Large intestine (tissue), 3 donors: ENCODE data around the gene SARS1. TPM values are rescaled to one million over a fixed set of nuclear protein-coding genes. Genes with fewer than 3 reads are reported as not detected.
"Not testable (repeated sequence)": the region's sequence is repeated elsewhere in the genome, so short reads cannot be mapped to it uniquely, and the experiment has no call there.

Experiments
- DNase-seq, 2 donors: peaks; one replicate each; pipeline versions ENCODE4 v3.0.0 to v3.0.0-alpha.2; 2013
- H3K27ac ChIP-seq: one replicate; pipeline ENCODE4 v1.5.1; 2013; ENCODE audit warnings: low read length
- H3K27me3 ChIP-seq: 2 replicates; pipeline ENCODE4 v1.6.1; 2013; ENCODE audit warnings: low read length; ENCODE audit not compliant: control insufficient read depth, insufficient read depth
- H3K36me3 ChIP-seq: 2 replicates; pipeline ENCODE4 v1.6.1; 2013; ENCODE audit warnings: low read length; ENCODE audit not compliant: control insufficient read depth, insufficient read depth
- H3K4me1 ChIP-seq: one replicate; pipeline ENCODE4 v1.6.1; 2013; ENCODE audit warnings: low read length; ENCODE audit not compliant: control insufficient read depth, insufficient read depth
- H3K4me3 ChIP-seq: one replicate; pipeline ENCODE4 v1.5.1; 2013; ENCODE audit warnings: low read length
- H3K9me3 ChIP-seq: one replicate; pipeline ENCODE4 v1.6.1; 2013; ENCODE audit warnings: mild to moderate bottlenecking, low read depth, low read length, moderate library complexity; ENCODE audit not compliant: control insufficient read depth
- WGBS: methylation state at CpG from one replicate; pipeline ENCODE4 v1.1.5; 2013; ENCODE audit warnings: low lambda C conversion rate; ENCODE audit not compliant: insufficient coverage; 5-methylcytosine and 5-hydroxymethylcytosine counted together
- polyA plus RNA-seq: library from polyadenylated mRNA; unstranded; fragments of 120-200 nt; gene quantifications from one replicate; pipeline ENCODE4 v1.2.1, GENCODE V29; 2013

The SARS1 gene
- polyA plus RNA-seq, 1 donor = 112 TPM

GRCh38 chr1:109207467-109208103 lies 6.1 kb upstream of the SARS1 start:
- 100% methylated on average over 3 of the region's 7 CpGs for WGBS
- H3K9me3 ChIP-seq = no peaks in the 10 kb centered on the region
- H3K4me3 ChIP-seq = no peak overlapping the region
- H3K27ac ChIP-seq = no peak overlapping the region
- no peak for DNase-seq
- H3K36me3 ChIP-seq = peaks cover 5% of the 10 kb centered on the region
- no peaks in the 10 kb centered on the region for H3K4me1 ChIP-seq
- H3K27me3 ChIP-seq = no peaks in the 10 kb centered on the region

GRCh38 chr1:109208394-109208793 lies 5.3 kb upstream of the SARS1 start:
- Histone ChIP-seq H3K27ac (no peak overlapping the region), H3K9me3 (no peaks in the 10 kb centered on the region), H3K4me3 (no peak overlapping the region), H3K4me1 (peaks cover 3% of the 10 kb centered on the region), H3K36me3 (no peaks in the 10 kb centered on the region), H3K27me3 (no peaks in the 10 kb centered on the region)
- no peak for DNase-seq
- WGBS = 60% methylated on average over 1 of the region's 7 CpGs

- H3K27ac ChIP-seq = no peak overlapping the region
- peaks cover 4% of the 10 kb centered on the region for H3K4me1 ChIP-seq
- no peaks in the 10 kb centered on the region for H3K36me3 ChIP-seq
- no peaks in the 10 kb centered on the region for H3K27me3 ChIP-seq
- peak in 1 of 2 donors; percentile 22 for DNase-seq
- WGBS = 100% methylated on average over 1 of the region's 9 CpGs
- H3K9me3 ChIP-seq = no peaks in the 10 kb centered on the region
- no peak overlapping the region for H3K4me3 ChIP-seq
Measured at GRCh38 chr1:109208836-109209463, 4.8 kb upstream of the SARS1 start.

GRCh38 chr1:109210058-109210457 lies 3.7 kb upstream of the SARS1 start:
- H3K4me3 ChIP-seq = no peak overlapping the region
- no CpG with 5 or more reads among the region's 8 CpGs for WGBS
- H3K9me3 ChIP-seq = no peaks in the 10 kb centered on the region
- no peak overlapping the region for H3K27ac ChIP-seq
- no peaks in the 10 kb centered on the region for H3K36me3 ChIP-seq
- no peaks in the 10 kb centered on the region for H3K27me3 ChIP-seq
- DNase-seq = no peak
- H3K4me1 ChIP-seq = peaks cover 6% of the 10 kb centered on the region

GRCh38 chr1:109213345-109213823 lies 334 bp upstream of the SARS1 start:
- Histone ChIP-seq H3K4me1 (peaks cover 12% of the 10 kb centered on the region), H3K9me3 (no peaks in the 10 kb centered on the region), H3K36me3 (no peaks in the 10 kb centered on the region), H3K27ac (peak overlapping the region; percentile 52), H3K4me3 (peak overlapping the region; percentile 84), H3K27me3 (no peaks in the 10 kb centered on the region)
- DNase-seq = no peak
- WGBS = no CpG with 5 or more reads among the region's 10 CpGs

GRCh38 chr1:109214695-109215623 lies 1.2 kb downstream of the SARS1 start:
- Histone ChIP-seq H3K4me1 (peaks cover 12% of the 10 kb centered on the region), H3K27me3 (no peaks in the 10 kb centered on the region), H3K9me3 (no peaks in the 10 kb centered on the region), H3K27ac (peak overlapping the region; percentile 85), H3K4me3 (peak overlapping the region; percentile 84), H3K36me3 (no peaks in the 10 kb centered on the region)
- no CpG with 5 or more reads among the region's 13 CpGs for WGBS
- peak; percentile 43 to 71 for DNase-seq

GRCh38 chr1:109216662-109217061 lies 2.9 kb downstream of the SARS1 start:
- Histone ChIP-seq H3K27ac (no peak overlapping the region), H3K9me3 (no peaks in the 10 kb centered on the region), H3K27me3 (no peaks in the 10 kb centered on the region), H3K4me1 (peaks cover 12% of the 10 kb centered on the region), H3K36me3 (no peaks in the 10 kb centered on the region), H3K4me3 (no peak overlapping the region)
- WGBS = no CpG with 5 or more reads among the region's 4 CpGs
- DNase-seq = peak in 1 of 2 donors; percentile 32

GRCh38 chr1:109218516-109218915 lies 4.8 kb downstream of the SARS1 start:
- Histone ChIP-seq H3K4me3 (no peak overlapping the region), H3K27me3 (no peaks in the 10 kb centered on the region), H3K4me1 (peaks cover 8% of the 10 kb centered on the region), H3K9me3 (no peaks in the 10 kb centered on the region), H3K27ac (peak overlapping the region; percentile 46), H3K36me3 (no peaks in the 10 kb centered on the region)
- peak; percentile 76 to 88 for DNase-seq
- WGBS = 63% methylated on average over 1 of the region's 3 CpGs

GRCh38 chr1:109221201-109221600 lies 7.5 kb downstream of the SARS1 start:
- not testable (repeated sequence) for H3K4me3 ChIP-seq, H3K27me3 ChIP-seq, H3K4me1 ChIP-seq, H3K9me3 ChIP-seq, H3K27ac ChIP-seq, DNase-seq
- H3K36me3 ChIP-seq = peaks cover 12% of the 10 kb centered on the region
- 86% methylated on average over 1 of the region's 9 CpGs for WGBS

- Histone ChIP-seq H3K27me3 (no peaks in the 10 kb centered on the region), H3K36me3 (peaks cover 44% of the 10 kb centered on the region), H3K27ac (no peak overlapping the region), H3K4me3 (no peak overlapping the region), H3K9me3 (no peaks in the 10 kb centered on the region), H3K4me1 (no peaks in the 10 kb centered on the region)
- 100% methylated on average over 1 of the region's 3 CpGs for WGBS
- no peak for DNase-seq
Measured at GRCh38 chr1:109225308-109225707, 11.6 kb downstream of the SARS1 start.
